ENCODE measurements around the gene SULT1E1. TPM values are rescaled to one million over a fixed set of nuclear protein-coding genes. Genes with fewer than 3 reads are reported as not detected.

Gene SULT1E1
- total and polyA plus RNA-seq, 2 experiments from 2014 or later, result not detected

- TF ChIP-seq, protein P1, sequence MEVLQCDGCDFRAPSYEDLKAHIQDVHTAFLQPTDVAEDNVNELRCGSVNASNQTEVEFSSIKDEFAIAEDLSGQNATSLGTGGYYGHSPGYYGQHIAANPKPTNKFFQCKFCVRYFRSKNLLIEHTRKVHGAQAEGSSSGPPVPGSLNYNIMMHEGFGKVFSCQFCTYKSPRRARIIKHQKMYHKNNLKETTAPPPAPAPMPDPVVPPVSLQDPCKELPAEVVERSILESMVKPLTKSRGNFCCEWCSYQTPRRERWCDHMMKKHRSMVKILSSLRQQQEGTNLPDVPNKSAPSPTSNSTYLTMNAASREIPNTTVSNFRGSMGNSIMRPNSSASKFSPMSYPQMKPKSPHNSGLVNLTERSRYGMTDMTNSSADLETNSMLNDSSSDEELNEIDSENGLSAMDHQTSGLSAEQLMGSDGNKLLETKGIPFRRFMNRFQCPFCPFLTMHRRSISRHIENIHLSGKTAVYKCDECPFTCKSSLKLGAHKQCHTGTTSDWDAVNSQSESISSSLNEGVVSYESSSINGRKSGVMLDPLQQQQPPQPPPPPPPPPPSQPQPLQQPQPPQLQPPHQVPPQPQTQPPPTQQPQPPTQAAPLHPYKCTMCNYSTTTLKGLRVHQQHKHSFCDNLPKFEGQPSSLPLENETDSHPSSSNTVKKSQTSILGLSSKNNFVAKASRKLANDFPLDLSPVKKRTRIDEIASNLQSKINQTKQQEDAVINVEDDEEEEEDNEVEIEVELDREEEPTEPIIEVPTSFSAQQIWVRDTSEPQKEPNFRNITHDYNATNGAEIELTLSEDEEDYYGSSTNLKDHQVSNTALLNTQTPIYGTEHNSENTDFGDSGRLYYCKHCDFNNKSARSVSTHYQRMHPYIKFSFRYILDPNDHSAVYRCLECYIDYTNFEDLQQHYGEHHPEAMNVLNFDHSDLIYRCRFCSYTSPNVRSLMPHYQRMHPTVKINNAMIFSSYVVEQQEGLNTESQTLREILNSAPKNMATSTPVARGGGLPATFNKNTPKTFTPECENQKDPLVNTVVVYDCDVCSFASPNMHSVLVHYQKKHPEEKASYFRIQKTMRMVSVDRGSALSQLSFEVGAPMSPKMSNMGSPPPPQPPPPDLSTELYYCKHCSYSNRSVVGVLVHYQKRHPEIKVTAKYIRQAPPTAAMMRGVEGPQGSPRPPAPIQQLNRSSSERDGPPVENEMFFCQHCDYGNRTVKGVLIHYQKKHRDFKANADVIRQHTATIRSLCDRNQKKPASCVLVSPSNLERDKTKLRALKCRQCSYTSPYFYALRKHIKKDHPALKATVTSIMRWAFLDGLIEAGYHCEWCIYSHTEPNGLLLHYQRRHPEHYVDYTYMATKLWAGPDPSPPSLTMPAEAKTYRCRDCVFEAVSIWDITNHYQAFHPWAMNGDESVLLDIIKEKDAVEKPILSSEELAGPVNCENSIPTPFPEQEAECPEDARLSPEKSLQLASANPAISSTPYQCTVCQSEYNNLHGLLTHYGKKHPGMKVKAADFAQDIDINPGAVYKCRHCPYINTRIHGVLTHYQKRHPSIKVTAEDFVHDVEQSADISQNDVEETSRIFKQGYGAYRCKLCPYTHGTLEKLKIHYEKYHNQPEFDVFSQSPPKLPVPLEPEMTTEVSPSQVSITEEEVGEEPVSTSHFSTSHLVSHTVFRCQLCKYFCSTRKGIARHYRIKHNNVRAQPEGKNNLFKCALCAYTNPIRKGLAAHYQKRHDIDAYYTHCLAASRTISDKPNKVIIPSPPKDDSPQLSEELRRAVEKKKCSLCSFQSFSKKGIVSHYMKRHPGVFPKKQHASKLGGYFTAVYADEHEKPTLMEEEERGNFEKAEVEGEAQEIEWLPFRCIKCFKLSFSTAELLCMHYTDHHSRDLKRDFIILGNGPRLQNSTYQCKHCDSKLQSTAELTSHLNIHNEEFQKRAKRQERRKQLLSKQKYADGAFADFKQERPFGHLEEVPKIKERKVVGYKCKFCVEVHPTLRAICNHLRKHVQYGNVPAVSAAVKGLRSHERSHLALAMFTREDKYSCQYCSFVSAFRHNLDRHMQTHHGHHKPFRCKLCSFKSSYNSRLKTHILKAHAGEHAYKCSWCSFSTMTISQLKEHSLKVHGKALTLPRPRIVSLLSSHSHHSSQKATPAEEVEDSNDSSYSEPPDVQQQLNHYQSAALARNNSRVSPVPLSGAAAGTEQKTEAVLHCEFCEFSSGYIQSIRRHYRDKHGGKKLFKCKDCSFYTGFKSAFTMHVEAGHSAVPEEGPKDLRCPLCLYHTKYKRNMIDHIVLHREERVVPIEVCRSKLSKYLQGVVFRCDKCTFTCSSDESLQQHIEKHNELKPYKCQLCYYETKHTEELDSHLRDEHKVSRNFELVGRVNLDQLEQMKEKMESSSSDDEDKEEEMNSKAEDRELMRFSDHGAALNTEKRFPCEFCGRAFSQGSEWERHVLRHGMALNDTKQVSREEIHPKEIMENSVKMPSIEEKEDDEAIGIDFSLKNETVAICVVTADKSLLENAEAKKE (CRISPR knock-in tag; IDR thresholded peaks at IDR 0.05), result no peak
- TF ChIP-seq REST (IDR thresholded peaks at IDR 0.05; ENCODE audit: unreplicated experiment) (no peak), EZH2phosphoT487 (IDR thresholded peaks at IDR 0.05; ENCODE audit: unreplicated experiment) (no peak), EZH2 (IDR thresholded peaks at IDR 0.05; ENCODE audit: low read depth, unreplicated experiment) (no peak), JUNB (IDR thresholded peaks at IDR 0.05; ENCODE audit: unreplicated experiment) (no peak), ETS1 (IDR thresholded peaks at IDR 0.05) (no peak), NANOG (IDR thresholded peaks at IDR 0.05; ENCODE audit: borderline replicate concordance) (no peak)
- TF ChIP-seq, protein P2, sequence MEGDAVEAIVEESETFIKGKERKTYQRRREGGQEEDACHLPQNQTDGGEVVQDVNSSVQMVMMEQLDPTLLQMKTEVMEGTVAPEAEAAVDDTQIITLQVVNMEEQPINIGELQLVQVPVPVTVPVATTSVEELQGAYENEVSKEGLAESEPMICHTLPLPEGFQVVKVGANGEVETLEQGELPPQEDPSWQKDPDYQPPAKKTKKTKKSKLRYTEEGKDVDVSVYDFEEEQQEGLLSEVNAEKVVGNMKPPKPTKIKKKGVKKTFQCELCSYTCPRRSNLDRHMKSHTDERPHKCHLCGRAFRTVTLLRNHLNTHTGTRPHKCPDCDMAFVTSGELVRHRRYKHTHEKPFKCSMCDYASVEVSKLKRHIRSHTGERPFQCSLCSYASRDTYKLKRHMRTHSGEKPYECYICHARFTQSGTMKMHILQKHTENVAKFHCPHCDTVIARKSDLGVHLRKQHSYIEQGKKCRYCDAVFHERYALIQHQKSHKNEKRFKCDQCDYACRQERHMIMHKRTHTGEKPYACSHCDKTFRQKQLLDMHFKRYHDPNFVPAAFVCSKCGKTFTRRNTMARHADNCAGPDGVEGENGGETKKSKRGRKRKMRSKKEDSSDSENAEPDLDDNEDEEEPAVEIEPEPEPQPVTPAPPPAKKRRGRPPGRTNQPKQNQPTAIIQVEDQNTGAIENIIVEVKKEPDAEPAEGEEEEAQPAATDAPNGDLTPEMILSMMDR (conservative IDR thresholded peaks at IDR 0.05; ENCODE audit: low read depth in 2 of 2), result no peak
Measured at GRCh38 chr4:69855822-69856221, 4.1 kb downstream of the SULT1E1 start (continued).

All from GM23338 (cell line).